H1 (cell line): Measurements from ENCODE around the gene SLC35F3. TPM values are rescaled to one million over a fixed set of nuclear protein-coding genes. Genes with fewer than 3 reads are reported as not detected.

Source experiments
- CTCF ChIA-PET: fragments of 300-600 bp; sonication (Branson Sonifier 250); formaldehyde crosslinking; loops from one replicate; lab custom pipeline; 2021; ENCODE audit not compliant: partially characterized antibody; lab: Charles Lee
- POLR2A ChIA-PET: fragments of 300-600 bp; sonication (Branson Sonifier 250); formaldehyde crosslinking; loops from one replicate; lab custom pipeline; 2021; ENCODE audit warnings: inconsistent platforms; ENCODE audit not compliant: partially characterized antibody; lab: Charles Lee
- DNase-seq, 2 experiments: peaks; one replicate each; pipeline versions ENCODE4 v3.0.0 to v3.0.0-alpha.2; 2010 to 2022; ENCODE audit warnings: low spot score in 2 of 2, low read depth in 1 of 2, mixed read lengths in 1 of 2
- FAIRE-seq: peaks from 2 replicates; lab custom pipeline; 2011; peaks lifted over from hg19 to GRCh38; lab: Jason Lieb, UNC
- H2AFZ ChIP-seq: 2 replicates; pipeline ENCODE4 v1.8.1; 2012; ENCODE audit warnings: low read length, inconsistent platforms
- H2AK5ac ChIP-seq: 2 replicates; pipeline ENCODE4 v1.6.1; 2013; ENCODE audit warnings: low read depth, low read length
- H2BK120ac ChIP-seq: replicated peaks from 2 replicates; pipeline ENCODE3; 2013; ENCODE audit warnings: low read depth, low read length, inconsistent platforms
- H2BK12ac ChIP-seq: 2 replicates; pipeline ENCODE4 v1.6.1; 2013; ENCODE audit warnings: low read depth, low read length
- H2BK15ac ChIP-seq: 2 replicates; pipeline ENCODE4 v1.6.1; 2013; ENCODE audit warnings: low read length
- H2BK20ac ChIP-seq: 2 replicates; pipeline ENCODE4 v1.6.1; 2013; ENCODE audit warnings: low read length
- H2BK5ac ChIP-seq: 2 replicates; pipeline ENCODE4 v1.6.1; 2013; ENCODE audit warnings: low read depth, low read length
- H3K14ac ChIP-seq: 2 replicates; pipeline ENCODE4 v1.6.1; 2013; ENCODE audit warnings: inconsistent platforms; ENCODE audit not compliant: insufficient read length
- H3K18ac ChIP-seq: 2 replicates; pipeline ENCODE4 v1.6.1; 2013; ENCODE audit warnings: low read length; ENCODE audit errors: extremely low read depth
- H3K23ac ChIP-seq: 2 replicates; pipeline ENCODE4 v1.6.1; 2013; ENCODE audit warnings: inconsistent platforms; ENCODE audit not compliant: insufficient read length
- H3K23me2 ChIP-seq: 2 replicates; pipeline ENCODE4 v1.6.1; 2013; ENCODE audit warnings: low read depth, low read length
- H3K27ac ChIP-seq: 2 replicates; pipeline ENCODE4 v1.6.1; 2011; ENCODE audit warnings: low read depth, low read length, inconsistent platforms
- H3K27me3 ChIP-seq, 4 experiments: replicated peaks in 1 of 4; 1 replicate in 1 of 4; 2 replicates in 3 of 4; pipeline versions ENCODE4 v1.6.1 to v1.8.1; 2011 to 2013; ENCODE audit warnings: low read length in 3 of 4, mild to moderate bottlenecking in 3 of 4, inconsistent platforms in 2 of 4, mixed read lengths in 2 of 4, moderate library complexity in 1 of 4; ENCODE audit not compliant: control insufficient read depth in 3 of 4, insufficient read depth in 3 of 4; ENCODE audit errors: extremely low read depth in 1 of 4
- H3K36me3 ChIP-seq, 4 experiments: 2 replicates each; pipeline versions ENCODE4 v1.6.1 to v1.8.1; 2011 to 2013; ENCODE audit warnings: mild to moderate bottlenecking in 4 of 4, low read length in 3 of 4, moderate library complexity in 2 of 4, control low read depth in 1 of 4, inconsistent platforms in 1 of 4; ENCODE audit not compliant: insufficient read depth in 4 of 4, control insufficient read depth in 2 of 4
- H3K4ac ChIP-seq: replicated peaks from 2 replicates; pipeline ENCODE3; 2013; ENCODE audit warnings: low read length, low read depth, mixed read lengths, inconsistent platforms; ENCODE audit not compliant: insufficient read length
- H3K4me1 ChIP-seq, 4 experiments: replicated peaks in 1 of 4; 1 replicate in 1 of 4; 2 replicates in 3 of 4; pipeline versions ENCODE4 v1.6.1 to v1.8.1; 2011 to 2013; ENCODE audit warnings: low read length in 3 of 4, inconsistent platforms in 2 of 4, mixed read lengths in 1 of 4; ENCODE audit not compliant: insufficient read depth in 4 of 4, control insufficient read depth in 3 of 4
- H3K4me2 ChIP-seq, 2 experiments: 2 replicates each; pipeline versions ENCODE4 v1.6.1 to v1.8.1; 2011 to 2013; ENCODE audit warnings: low read depth in 2 of 2, low read length in 2 of 2, control low read depth in 1 of 2, inconsistent platforms in 1 of 2, mild to moderate bottlenecking in 1 of 2; ENCODE audit not compliant: insufficient read depth in 1 of 2
- H3K4me3 ChIP-seq, 4 experiments: fragments of 200-600, 300-600 bp in 1 of 4; sonication (generic), shearing (Covaris generic), sonication (Bioruptor Twin) in 1 of 4; 2 replicates each; pipeline versions ENCODE4 v1.5.1 to v1.8.1; 2011 to 2016; ENCODE audit warnings: low read length in 4 of 4, low read depth in 3 of 4, control low read depth in 2 of 4, inconsistent platforms in 2 of 4, mild to moderate bottlenecking in 2 of 4, mixed read lengths in 1 of 4, moderate library complexity in 1 of 4; ENCODE audit not compliant: insufficient read depth in 2 of 4; ENCODE audit errors: extremely low read depth in 1 of 4
- H3K56ac ChIP-seq: replicated peaks from 2 replicates; pipeline ENCODE3; 2013; ENCODE audit warnings: low read depth, mild to moderate bottlenecking, mixed read lengths, low read length, inconsistent platforms; ENCODE audit not compliant: insufficient read length
- H3K79me1 ChIP-seq: 2 replicates; pipeline ENCODE4 v1.6.1; 2013; ENCODE audit warnings: low read depth, low read length, control low read depth
- H3K79me2 ChIP-seq, 2 experiments: 2 replicates each; pipeline versions ENCODE4 v1.6.1 to v1.8.1; 2012 to 2013; ENCODE audit warnings: low read length in 2 of 2, mild to moderate bottlenecking in 2 of 2, inconsistent platforms in 1 of 2; ENCODE audit not compliant: insufficient read depth in 2 of 2, control insufficient read depth in 1 of 2
- H3K9ac ChIP-seq, 4 experiments: replicated peaks in 1 of 4; 1 replicate in 1 of 4; 2 replicates in 3 of 4; pipeline versions ENCODE4 v1.6.1 to v1.8.1; 2011 to 2013; ENCODE audit warnings: low read depth in 3 of 4, low read length in 3 of 4, control low read depth in 2 of 4, mild to moderate bottlenecking in 2 of 4, moderate library complexity in 2 of 4, inconsistent platforms in 1 of 4; ENCODE audit errors: extremely low read depth in 1 of 4
- H3K9me3 ChIP-seq, 2 experiments: 2 replicates each; pipeline versions ENCODE4 v1.6.1 to v1.8.1; 2012 to 2013; ENCODE audit warnings: mild to moderate bottlenecking in 2 of 2, moderate library complexity in 2 of 2, control low read depth in 1 of 2, inconsistent platforms in 1 of 2, low read depth in 1 of 2, low read length in 1 of 2, mixed read lengths in 1 of 2; ENCODE audit not compliant: insufficient read depth in 2 of 2
- H4K20me1 ChIP-seq, 2 experiments: replicated peaks in 1 of 2; 2 replicates each; pipeline versions ENCODE3 to v1.8.1; 2011 to 2013; ENCODE audit warnings: inconsistent platforms in 2 of 2, low read length in 2 of 2, mild to moderate bottlenecking in 1 of 2; ENCODE audit not compliant: insufficient read depth in 2 of 2, control insufficient read depth in 1 of 2
- H4K5ac ChIP-seq: 2 replicates; pipeline ENCODE4 v1.6.1; 2013; ENCODE audit warnings: low read length, low read depth, mixed read lengths, inconsistent platforms; ENCODE audit not compliant: insufficient read length
- H4K8ac ChIP-seq: 2 replicates; pipeline ENCODE4 v1.8.0; 2013; ENCODE audit warnings: mild to moderate bottlenecking, moderate library complexity, low read length, inconsistent platforms; ENCODE audit not compliant: insufficient read depth; ENCODE audit errors: extremely low read depth
- H4K91ac ChIP-seq: replicated peaks from 2 replicates; pipeline ENCODE3; 2013; ENCODE audit warnings: low read length, mixed read lengths, inconsistent platforms; ENCODE audit not compliant: insufficient read length
- CBX5 ChIP-seq: fragments of 300-800, 300-1000 bp; sonication (generic); IDR thresholded peaks from 2 replicates; pipeline ENCODE4 v1.7.1; 2016; ENCODE audit warnings: antibody characterized with exemption, low read length, low read depth
- GABPA ChIP-seq: IDR thresholded peaks from 2 replicates; pipeline ENCODE4 v1.6.1; 2011; ENCODE audit warnings: mild to moderate bottlenecking, low read length, moderate library complexity, borderline replicate concordance; ENCODE audit not compliant: insufficient read depth
- KDM1A ChIP-seq: fragments of 200-600, 300-600 bp; sonication (generic); IDR thresholded peaks from 2 replicates; pipeline ENCODE4 v1.7.1; 2016; ENCODE audit warnings: mild to moderate bottlenecking, low read length, borderline replicate concordance
- TCF12 ChIP-seq: IDR thresholded peaks from 2 replicates; pipeline ENCODE4 v1.6.1; 2011; ENCODE audit warnings: low read depth, mild to moderate bottlenecking, low read length
- WGBS, 2 experiments: shearing (Covaris generic) in 1 of 2; methylation state at CpG; one replicate each; pipeline versions ENCODE4 v1.1.6 to v1.1.7; 2013 to 2015; ENCODE audit warnings: low lambda C conversion rate in 2 of 2, mixed read lengths in 2 of 2, inconsistent platforms in 1 of 2, low coverage in 1 of 2, missing lambda C conversion rate in 1 of 2; ENCODE audit not compliant: insufficient replicate concordance in 2 of 2, insufficient coverage in 1 of 2, insufficient read length in 1 of 2; ENCODE audit errors: extremely low coverage in 1 of 2, missing lambda C conversion rate in 1 of 2; 5-methylcytosine and 5-hydroxymethylcytosine counted together
- polyA plus RNA-seq, 7 experiments: library from polyadenylated mRNA; depleted of rRNA in 3 of 7; stranded (reverse) in 5 of 7; unstranded in 2 of 7; fragments of >200 nt in 5 of 7; fragments of 200-250 nt in 2 of 7; gene quantifications; 1 replicate in 5 of 7; 2 replicates in 1 of 7; 4 replicates in 1 of 7; pipeline versions ENCODE4 v1.2.1 to v1.2.3, GENCODE V29; 2011 to 2013; ENCODE audit warnings: missing spikeins in 2 of 7, mixed read lengths in 2 of 7
- total RNA-seq: library from RNA; stranded (reverse); fragmentation: NEBNext Ultra II Directional; extraction: Animal tissue kit (Norgen Biotek cat#: 25700); gene quantifications from 2 replicates; pipeline ENCODE4 v1.2.1, GENCODE V29; 2021

Gene SLC35F3
- total and polyA plus RNA-seq, 2 of the 8 experiments (the other 6 are each of a cell fraction or from before 2014, with no cell fraction given), result 0.78 to 1.2 TPM

- Histone ChIP-seq H3K18ac (no peak overlapping the region), H2BK12ac (no peak overlapping the region), H3K4me1 (no peaks in the 10 kb centered on the region), H3K79me2 (no peaks in the 10 kb centered on the region), H3K27ac (no peak overlapping the region), H3K79me1 (no peaks in the 10 kb centered on the region), H2BK20ac (no peak overlapping the region), H3K14ac (no peak overlapping the region), H2AK5ac (no peak overlapping the region), H3K4me3 (no peak overlapping the region), H3K23ac (no peak overlapping the region), H3K4me2 (no peak overlapping the region), H3K23me2 (no peaks in the 10 kb centered on the region), H4K8ac (no peak overlapping the region), H2AFZ (no peak overlapping the region), H4K91ac (no peak overlapping the region), H4K5ac (no peak overlapping the region), H3K4ac (no peak overlapping the region), H2BK5ac (no peak overlapping the region), H2BK15ac (no peak overlapping the region), H2BK120ac (no peak overlapping the region), H3K27me3 (no peaks in the 10 kb centered on the region), H3K56ac (no peak overlapping the region), H3K9ac (no peak overlapping the region), H3K36me3 (no peaks in the 10 kb centered on the region), H4K20me1 (no peaks in the 10 kb centered on the region), H3K9me3 (peaks cover 3 to 7% of the 10 kb centered on the region in 2 experiments; a peak in 1 of 4 replicates)
- ChIA-PET CTCF (interaction anchor here (0.8 to 2.9 kb wide), 5 partner anchors 11 to 123 kb away, joined by 3 to 16 read pairs (median 4); no protein-coding TSS in a partner anchor), POLR2A (interaction anchor here (0.6 kb wide), 1 partner anchor 92 kb away, joined by 3 read pairs; no protein-coding TSS in a partner anchor)
- TF ChIP-seq GABPA (no peak), TCF12 (no peak), CBX5 (no peak), KDM1A (0 out of 2 replicates have a peak, but pooled peaks have one; percentile 27)
- 95% methylated on average over 2 of the region's 2 CpGs; no CpG with 5 or more reads in 1 of the 2 experiments for WGBS, 2 experiments
- FAIRE-seq (no peak), DNase-seq (no peak)
Observed at GRCh38 chr1:234289538-234290305, 385.2 kb downstream of the SLC35F3 start.
